HG03457 (cell line): ENCODE results near the gene ZNF600.
"Not testable (repeated sequence)": the region's sequence is repeated elsewhere in the genome, so short reads cannot be mapped to it uniquely, and the experiment has no call there.

Source experiments
- ATAC-seq: cut with Tn5 transposase; IDR thresholded peaks from one replicate; pipeline ENCODE4 v1.9.1; 2021; ENCODE audit warnings: moderate number of reproducible peaks; ENCODE audit not compliant: unreplicated experiment

ZNF600 gene

DNA sequence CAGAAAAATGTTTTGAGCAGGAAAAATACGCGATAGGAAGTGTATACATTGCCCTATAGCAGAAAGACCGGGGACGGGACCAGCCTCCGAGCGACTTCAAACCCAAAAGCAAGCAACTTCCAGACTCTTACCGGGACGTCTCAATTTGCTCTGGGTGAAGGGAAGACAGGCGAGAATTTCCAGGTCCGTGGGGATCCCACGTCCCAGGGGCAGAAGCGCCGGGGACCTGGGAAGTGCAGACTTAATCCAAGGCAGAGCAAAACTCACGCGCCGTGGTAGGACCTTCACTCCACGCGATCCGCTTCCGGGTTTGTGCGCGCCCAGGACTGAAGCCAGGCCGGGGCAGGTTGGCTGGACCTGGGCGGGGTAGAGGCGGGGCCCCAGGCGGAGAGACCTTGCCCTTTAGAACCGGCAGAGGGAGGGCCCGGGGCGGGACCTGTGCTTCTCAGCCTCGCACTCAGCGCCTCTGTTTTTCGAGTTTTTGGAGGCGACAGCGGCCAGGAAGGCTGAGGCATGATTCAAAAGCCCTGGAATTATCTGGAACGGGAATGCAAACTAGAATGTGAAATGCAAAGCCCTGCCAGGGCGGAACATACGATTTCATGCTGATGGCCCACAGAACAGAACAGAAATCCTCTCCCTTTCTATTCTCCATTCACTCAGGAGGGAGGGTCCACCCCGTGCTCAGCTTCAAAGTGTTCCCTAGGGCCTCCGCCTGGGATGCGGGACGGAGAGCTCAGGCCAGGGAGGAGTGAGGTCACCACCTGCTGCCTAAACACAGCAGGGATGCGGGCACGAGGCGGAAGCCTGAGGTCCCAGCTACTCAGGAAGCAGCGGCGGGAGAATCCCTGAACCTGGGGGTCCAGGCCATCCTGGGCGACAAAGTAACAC is at the start of gene ZNF600:
ZNF600 (minus strand) TSS at position 328 of the 891 bp plus-strand sequence. CDS start 7,903 bp downstream, outside the sequence.
- ATAC-seq: peak; percentile 82

DNA sequence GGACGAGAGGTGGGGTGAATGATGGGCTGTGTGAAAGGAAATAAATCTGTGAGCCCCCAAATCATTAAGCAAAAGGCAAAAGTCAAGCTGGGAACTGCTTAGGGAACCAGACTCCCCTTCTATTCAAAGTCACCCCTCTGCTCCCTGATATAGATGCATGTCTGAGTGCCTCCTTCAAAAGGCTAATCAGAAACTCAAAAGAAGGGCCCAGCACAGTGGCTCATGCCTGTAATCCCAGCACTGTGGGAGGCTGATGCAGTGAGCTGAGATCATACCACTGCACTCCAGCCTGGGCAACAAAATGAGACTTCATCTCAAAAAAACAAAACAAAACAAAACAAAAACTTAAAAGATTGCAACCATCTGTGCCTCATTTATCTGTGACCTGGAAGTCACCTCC is 47.7 kb upstream of the ZNF600 start:
- not testable (repeated sequence) for ATAC-seq

DNA sequence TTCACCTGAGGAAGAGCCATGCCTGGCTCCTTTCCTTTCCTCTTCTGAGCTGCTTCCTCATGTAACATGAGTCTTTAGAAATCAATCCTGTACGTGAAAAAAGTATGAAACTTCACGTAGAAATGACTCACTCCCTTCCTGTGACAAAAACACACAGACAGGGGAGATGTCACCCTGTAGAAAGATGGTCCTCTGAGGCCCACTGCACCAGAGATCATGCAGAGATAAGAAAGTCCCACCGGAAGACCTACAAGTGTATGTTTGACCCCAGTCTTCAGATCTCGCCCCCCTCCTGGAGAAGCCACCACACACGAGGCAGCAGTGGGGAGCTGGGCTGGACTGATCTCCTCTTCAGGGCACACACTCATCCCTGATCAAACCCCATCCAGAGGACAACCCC is 47.0 kb upstream of the ZNF600 start:
- not testable (repeated sequence) for ATAC-seq

GRCh38 chr19:52829866-52830265 is 43.3 kb upstream of the ZNF600 start:
- ATAC-seq: not testable (repeated sequence)

- no peak for ATAC-seq
Measured at GRCh38 chr19:52825765-52826164, 39.2 kb upstream of the ZNF600 start.

GRCh38 chr19:52823676-52824075 is 37.1 kb upstream of the ZNF600 start:
- no peak for ATAC-seq

DNA sequence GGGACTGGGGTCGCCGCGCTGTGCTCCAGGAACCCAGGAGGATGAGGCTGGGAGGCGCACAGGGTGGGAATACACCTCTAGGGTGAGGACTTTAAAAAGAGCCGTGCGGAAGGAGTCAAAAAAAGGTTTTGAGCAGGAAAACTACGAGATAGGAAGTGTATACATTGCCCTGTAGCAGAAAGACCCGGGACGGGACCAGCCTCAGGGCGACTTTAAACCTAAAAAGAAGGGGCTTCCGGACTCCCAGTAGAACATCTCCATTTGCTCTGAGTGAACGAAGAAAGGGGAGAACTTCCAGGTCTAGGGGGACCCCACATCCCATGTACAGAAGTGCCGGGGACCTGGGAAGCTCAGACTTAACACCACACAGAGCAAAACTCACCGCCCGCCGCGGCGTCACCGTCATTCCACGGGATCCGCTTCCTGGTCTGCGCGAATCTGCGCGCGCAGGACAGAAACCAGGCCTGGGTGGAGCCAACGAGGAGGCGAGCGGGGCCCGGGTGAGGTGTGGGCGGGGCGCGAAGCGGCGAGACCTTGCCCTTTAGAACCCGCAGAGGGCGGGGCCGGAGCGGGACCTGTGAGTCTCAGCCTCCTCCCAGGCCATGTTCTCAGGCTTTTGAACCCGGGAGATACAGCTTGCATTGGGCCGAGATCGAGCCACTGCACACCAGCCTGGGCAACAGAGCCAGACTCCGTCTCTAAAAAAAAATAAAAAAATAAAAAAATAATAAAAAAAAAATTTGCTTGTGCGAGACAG is 34.8 kb upstream of the ZNF600 start, which contains the start of gene ZNF28:
ZNF28 (minus strand) TSS at position 430 of the 757 bp plus-strand sequence. CDS start 3,675 bp downstream, outside the sequence.
- ATAC-seq: peak; percentile 91

DNA sequence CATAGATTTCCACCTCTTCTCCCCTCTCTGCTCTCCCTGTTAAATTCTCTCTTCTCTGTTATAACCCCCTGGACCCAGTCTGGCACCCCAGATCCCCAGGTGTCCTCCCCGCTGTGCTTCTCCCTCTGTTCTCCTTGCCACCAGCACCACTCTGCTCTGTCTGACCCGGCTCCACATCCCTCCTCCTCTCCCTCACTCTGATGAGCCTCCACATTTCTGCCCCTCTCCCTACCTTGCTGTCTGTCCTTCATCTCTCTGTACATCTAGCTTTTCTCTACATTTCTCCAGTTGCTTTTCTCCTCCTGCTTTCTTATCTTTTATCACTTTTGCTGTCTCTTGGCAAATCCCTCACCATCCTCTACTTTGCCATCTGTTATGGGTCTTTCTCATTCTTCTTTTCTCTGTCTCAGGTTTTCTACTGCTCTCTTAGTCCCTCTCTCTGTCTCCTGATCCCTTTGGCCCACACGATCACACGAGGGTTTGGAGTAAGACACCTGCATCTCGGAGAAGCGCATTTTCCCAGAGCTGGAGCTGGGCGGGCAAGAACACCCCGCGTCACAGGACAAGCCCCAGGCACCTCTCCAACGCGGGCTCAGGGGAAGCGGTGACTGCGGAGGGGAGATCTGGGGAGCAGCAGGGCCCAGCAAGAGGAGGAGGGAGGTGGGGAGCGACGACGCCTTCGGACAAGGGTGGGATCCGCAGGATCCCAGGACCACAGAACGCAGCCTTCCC is 34.0 kb upstream of the ZNF600 start:
- ATAC-seq: peak; percentile 10

DNA sequence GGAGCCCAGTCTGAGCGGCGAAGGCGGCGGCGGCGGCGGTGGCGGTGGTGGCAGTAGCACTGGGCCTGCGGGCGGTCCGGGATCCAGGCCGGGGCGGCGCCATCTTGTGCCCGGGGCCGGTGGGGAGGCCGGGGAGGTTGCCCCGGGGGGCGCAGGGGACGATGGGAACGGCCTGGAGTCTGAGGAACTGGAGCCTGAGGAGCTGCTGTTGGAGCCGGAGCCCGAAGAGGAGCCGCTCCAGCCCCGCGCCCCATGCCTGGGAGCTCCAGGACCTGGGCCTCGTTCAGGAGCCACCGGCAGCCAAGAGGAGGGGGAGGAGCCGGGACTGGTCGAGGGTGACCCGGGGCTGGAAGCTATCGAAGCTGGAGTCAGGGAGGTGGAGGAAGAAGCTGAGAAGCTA is 23.2 kb upstream of the ZNF600 start:
- no peak for ATAC-seq

DNA sequence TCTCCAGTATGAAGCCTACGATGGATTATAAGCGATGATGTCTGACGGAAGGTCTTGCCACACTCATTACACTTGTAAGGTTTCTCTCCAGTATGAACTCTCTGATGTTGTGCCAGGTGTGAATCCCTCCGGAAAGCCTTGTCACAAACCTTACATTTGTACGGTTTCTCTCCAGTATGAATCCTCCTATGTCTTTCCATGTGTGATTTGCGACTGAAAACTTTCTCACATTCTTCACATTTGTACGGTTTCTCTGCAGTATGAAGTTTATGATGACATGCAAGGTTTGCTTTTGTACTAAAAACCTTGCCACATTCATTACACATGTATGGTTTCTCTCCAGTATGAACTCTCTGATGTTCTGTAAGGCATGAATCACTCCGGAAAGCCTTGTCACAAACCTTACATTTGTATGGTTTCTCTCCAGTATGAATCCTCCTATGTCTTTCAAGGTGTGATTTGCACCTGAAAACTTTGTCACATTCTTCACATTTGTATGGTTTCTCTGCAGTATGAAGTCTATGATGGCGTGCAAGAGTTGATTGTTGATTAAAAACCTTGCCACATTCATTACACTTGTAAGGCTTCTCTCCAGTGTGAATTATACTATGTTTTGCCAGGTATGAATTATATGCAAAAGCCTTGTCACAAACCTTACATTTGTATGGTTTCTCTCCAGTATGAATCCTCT is 13.5 kb upstream of the ZNF600 start:
- ATAC-seq: not testable (repeated sequence)

GRCh38 chr19:52789440-52789839 is 2.8 kb upstream of the ZNF600 start:
- ATAC-seq: no peak

GRCh38 chr19:52786078-52786463 is 520 bp downstream of the ZNF600 start:
- peak; percentile 25 for ATAC-seq

- no peak for ATAC-seq
Measured at GRCh38 chr19:52785506-52785905, 1.1 kb downstream of the ZNF600 start.

DNA sequence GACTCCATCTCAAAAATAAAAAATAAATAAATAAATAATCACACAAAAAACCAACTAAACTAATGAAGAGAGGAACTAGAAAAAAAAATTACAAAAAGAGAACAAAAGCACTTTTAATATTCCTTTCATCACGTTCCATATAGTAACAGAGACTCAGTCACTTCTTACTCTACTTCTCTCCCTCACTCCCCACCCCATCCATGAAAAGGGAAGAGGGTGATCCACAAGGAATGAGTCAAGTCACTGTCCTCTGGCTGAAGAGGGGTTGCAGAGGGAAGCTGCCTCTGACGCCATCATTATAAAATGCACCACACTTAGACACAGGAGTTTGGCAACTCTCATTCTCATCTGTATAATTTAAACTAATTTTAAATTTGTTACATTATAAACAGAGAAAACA is 3.7 kb downstream of the ZNF600 start:
- not testable (repeated sequence) for ATAC-seq

DNA sequence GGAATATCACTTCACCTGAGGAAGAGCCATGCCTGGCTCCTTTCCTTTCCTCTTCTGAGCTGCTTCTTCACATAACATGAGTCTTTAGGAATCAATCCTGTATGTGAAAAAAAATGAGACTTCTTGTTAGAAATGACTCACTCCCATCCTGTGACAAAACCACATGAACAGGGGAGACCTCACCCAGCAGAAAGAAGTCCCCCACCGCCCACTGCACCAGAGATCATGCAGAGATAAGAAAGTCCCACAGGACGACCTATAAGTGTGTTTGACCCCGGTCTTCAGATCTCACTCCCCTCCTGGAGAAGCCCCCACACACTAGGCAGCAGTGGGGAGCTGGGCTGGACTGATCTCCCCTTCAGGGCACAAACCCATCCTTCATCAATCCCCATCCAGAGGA is 7.8 kb downstream of the ZNF600 start:
- no peak for ATAC-seq

- ATAC-seq: not testable (repeated sequence)
Measured at GRCh38 chr19:52756447-52756846, 30.1 kb downstream of the ZNF600 start.

DNA sequence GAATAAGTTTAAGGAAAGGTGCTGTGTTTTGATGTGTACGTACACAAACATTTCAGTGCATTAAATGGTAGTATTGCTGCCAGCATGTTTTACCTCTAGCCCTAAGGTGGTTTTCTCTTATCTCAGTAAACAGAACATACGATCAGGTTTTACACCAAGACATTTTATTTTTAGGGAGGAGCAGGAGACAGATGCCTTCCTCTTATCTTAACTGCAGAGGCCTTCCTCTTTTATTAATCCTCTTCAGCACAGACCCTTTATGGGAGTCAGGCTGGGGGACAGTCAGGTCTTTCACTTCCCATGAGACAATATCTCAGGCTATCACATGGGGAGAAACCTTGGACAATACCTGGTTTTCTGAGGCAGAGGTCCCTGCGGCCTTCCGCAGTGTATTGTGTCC is 36.8 kb downstream of the ZNF600 start:
- ATAC-seq: no peak

GRCh38 chr19:52748336-52748950 is 38.1 kb downstream of the ZNF600 start:
- no peak for ATAC-seq

DNA sequence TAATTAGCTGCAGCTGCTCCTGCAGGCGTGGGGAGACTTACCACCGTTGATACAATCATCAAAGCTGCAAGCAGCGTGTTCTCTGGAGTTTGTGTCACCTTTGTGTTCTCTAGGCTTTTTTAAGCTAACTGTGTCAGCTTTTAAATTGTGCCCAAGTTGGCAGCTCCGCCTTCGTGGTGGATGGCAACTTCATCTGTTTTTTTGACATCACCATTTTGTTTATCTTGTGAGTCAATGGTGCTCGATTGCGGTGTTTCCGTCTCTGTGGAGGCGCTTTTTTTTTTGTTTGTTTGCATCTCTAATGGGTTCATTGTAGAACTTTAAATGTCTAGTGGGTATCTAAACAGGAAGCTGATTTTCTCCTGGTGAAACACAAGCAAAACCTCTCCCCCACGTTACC is 40.7 kb downstream of the ZNF600 start:
- ATAC-seq: not testable (repeated sequence)

GRCh38 chr19:52743091-52743490 is 43.5 kb downstream of the ZNF600 start:
- ATAC-seq: no peak
